OCI-LY7 (cell line): ENCODE measurements around the gene CUX1.

Experiments
- EZH2phosphoT487 ChIP-seq: fragments of 200-600 bp; sonication (generic); IDR thresholded peaks from 2 replicates; pipeline ENCODE4 v1.6.1; 2018; ENCODE audit warnings: low read depth, borderline replicate concordance, mild to moderate bottlenecking, mixed run types, antibody characterized with exemption, low read length, moderate library complexity, mixed read lengths
- TF ChIP-seq, protein P1 (sequence below): fragments of 200-600 bp; sonication (generic); conservative IDR thresholded peaks from 2 replicates; pipeline ENCODE4 v1.5.1; 2014; ENCODE audit warnings: mild to moderate bottlenecking, antibody characterized with exemption, low read length, moderate library complexity, mixed read lengths

DNA sequence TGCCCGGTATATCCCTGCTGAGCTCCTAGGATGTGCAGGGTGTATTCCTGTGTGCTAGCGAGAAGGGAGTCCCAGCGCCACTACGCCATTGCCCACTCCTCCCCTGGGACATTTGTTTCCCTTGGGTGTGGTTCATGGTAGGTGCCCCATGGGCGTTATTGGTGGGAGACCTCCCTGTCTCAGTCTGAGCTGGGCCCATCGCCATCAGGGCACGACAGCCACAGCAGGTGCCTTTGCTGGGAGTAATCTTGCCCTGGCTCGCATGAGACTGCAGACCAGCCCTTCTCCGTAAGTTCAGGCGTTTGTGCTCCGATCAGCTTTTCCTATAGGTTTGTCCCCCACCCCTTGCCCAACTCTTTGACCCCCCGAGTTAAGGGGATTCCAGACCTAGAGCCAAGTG, 332.0 kb downstream of the CUX1 start:
- TF ChIP-seq, protein P1, sequence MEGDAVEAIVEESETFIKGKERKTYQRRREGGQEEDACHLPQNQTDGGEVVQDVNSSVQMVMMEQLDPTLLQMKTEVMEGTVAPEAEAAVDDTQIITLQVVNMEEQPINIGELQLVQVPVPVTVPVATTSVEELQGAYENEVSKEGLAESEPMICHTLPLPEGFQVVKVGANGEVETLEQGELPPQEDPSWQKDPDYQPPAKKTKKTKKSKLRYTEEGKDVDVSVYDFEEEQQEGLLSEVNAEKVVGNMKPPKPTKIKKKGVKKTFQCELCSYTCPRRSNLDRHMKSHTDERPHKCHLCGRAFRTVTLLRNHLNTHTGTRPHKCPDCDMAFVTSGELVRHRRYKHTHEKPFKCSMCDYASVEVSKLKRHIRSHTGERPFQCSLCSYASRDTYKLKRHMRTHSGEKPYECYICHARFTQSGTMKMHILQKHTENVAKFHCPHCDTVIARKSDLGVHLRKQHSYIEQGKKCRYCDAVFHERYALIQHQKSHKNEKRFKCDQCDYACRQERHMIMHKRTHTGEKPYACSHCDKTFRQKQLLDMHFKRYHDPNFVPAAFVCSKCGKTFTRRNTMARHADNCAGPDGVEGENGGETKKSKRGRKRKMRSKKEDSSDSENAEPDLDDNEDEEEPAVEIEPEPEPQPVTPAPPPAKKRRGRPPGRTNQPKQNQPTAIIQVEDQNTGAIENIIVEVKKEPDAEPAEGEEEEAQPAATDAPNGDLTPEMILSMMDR = no peak
- no peak for TF ChIP-seq EZH2phosphoT487
